Measurements from ENCODE around the gene TMEM100. TPM values are rescaled to one million over a fixed set of nuclear protein-coding genes. Genes with fewer than 3 reads are reported as not detected.

The TMEM100 gene
- polyA plus RNA-seq, 1 of the 3 experiments (the other 2 are of a cell fraction): 1.7 TPM

- Histone ChIP-seq H2AFZ (ENCODE audit: low read depth) (no peak overlapping the region), H3K27me3 (ENCODE audit: insufficient read depth) (no peaks in the 10 kb centered on the region), H3K4me2 (no peak overlapping the region), H3K79me2 (ENCODE audit: insufficient read depth) (no peaks in the 10 kb centered on the region), H3K27ac (ENCODE audit: low read depth in 2 of 2, low read length in 1 of 2) (no peak overlapping the region), H4K20me1 (ENCODE audit: insufficient read depth) (no peaks in the 10 kb centered on the region), H3K36me3 (replicated peaks in 1 of 2; ENCODE audit: control insufficient read depth in 1 of 2, insufficient read depth in 2 of 2, low read length in 1 of 2) (no peaks in the 10 kb centered on the region), H3F3A (replicated peaks; ENCODE audit: insufficient read depth) (no peaks in the 10 kb centered on the region), H3K4me3 (ENCODE audit: low read depth in 2 of 2, low read length in 1 of 2) (no peak overlapping the region), H3K4me1 (ENCODE audit: control insufficient read depth in 1 of 2, insufficient read depth in 2 of 2, low read depth in 1 of 2, low read length in 1 of 2) (peaks cover 0 to 5% of the 10 kb centered on the region in 2 experiments; a peak in 2 of 4 replicates), H3K9ac (no peak overlapping the region), H3K9me3 (no peaks in the 10 kb centered on the region), H3K9me2 (peaks cover 4% of the 10 kb centered on the region; the same call in 1 of the 2 replicates)
- no peak for DNase-seq
- ChIA-PET CTCF (interaction anchor here (1.0 to 1.6 kb wide), 4 partner anchors 37 to 89 kb away, joined by 3 to 4 read pairs (median 3); no protein-coding TSS in a partner anchor), POLR2A (no interaction called here)
- TF ChIP-seq FOSL2 (IDR thresholded peaks at IDR 0.05; ENCODE audit: borderline replicate concordance, low read depth) (no peak), NRF1 (IDR thresholded peaks at IDR 0.05; ENCODE audit: low read depth, low read length) (no peak), NFIC (IDR thresholded peaks at IDR 0.05; ENCODE audit: borderline replicate concordance) (no peak), SMC3 (IDR thresholded peaks at IDR 0.05; ENCODE audit: low read depth, low read length) (no peak), CTCF (IDR thresholded peaks at IDR 0.05) (no peak), MAX (IDR thresholded peaks at IDR 0.05; ENCODE audit: low read depth) (no peak), MEF2A (IDR thresholded peaks at IDR 0.05; ENCODE audit: borderline replicate concordance, low read depth) (no peak), USF2 (IDR thresholded peaks at IDR 0.05; ENCODE audit: borderline replicate concordance, low read depth, low read length) (no peak), ZBTB33 (IDR thresholded peaks at IDR 0.05; ENCODE audit: borderline replicate concordance, low read depth) (no peak), SIN3A (IDR thresholded peaks at IDR 0.05; ENCODE audit: borderline replicate concordance, low read depth, low read length) (no peak), TAF1 (IDR thresholded peaks at IDR 0.05; ENCODE audit: borderline replicate concordance, low read depth, low read length) (no peak), RFX5 (IDR thresholded peaks at IDR 0.05; ENCODE audit: low read length) (no peak)
- 31% methylated on average over 4 of the region's 4 CpGs for WGBS (ENCODE audit: low lambda C conversion rate)
These were observed 41.9 kb downstream of the TMEM100 start for GRCh38 chr17:55680686-55681341.

Measured in SK-N-SH (cell line).